T follicular helper cell (primary cell): ENCODE results near the gene MRPL58.
"Not testable (repeated sequence)": the region's sequence is repeated elsewhere in the genome, so short reads cannot be mapped to it uniquely, and the experiment has no call there.

Experiments
- DNase-seq: peaks from one replicate; pipeline ENCODE4 v3.0.0-alpha.2; 2020; ENCODE audit warnings: low read depth

MRPL58 gene

GRCh38 chr17:75013092-75013559, 656 bp downstream of the MRPL58 start:
- DNase-seq = no peak

- no peak for DNase-seq
Measured at GRCh38 chr17:75019146-75019545, 6.7 kb downstream of the MRPL58 start.

GRCh38 chr17:75019710-75020109, 7.2 kb downstream of the MRPL58 start:
- DNase-seq = no peak

GRCh38 chr17:75020331-75021110, 8.1 kb downstream of the MRPL58 start:
- DNase-seq = no peak

GRCh38 chr17:75024686-75025397, 12.4 kb downstream of the MRPL58 start:
- no peak for DNase-seq

- not testable (repeated sequence) for DNase-seq
Measured at GRCh38 chr17:75025398-75025734, 12.9 kb downstream of the MRPL58 start.

- not testable (repeated sequence) for DNase-seq
Measured at GRCh38 chr17:75026650-75027049, 14.2 kb downstream of the MRPL58 start.

GRCh38 chr17:75030161-75030560, 17.7 kb downstream of the MRPL58 start:
- DNase-seq = no peak

- DNase-seq = peak; percentile 51
Measured at GRCh38 chr17:75031972-75032719, 19.7 kb downstream of the MRPL58 start.

- peak; percentile 12 for DNase-seq
Measured at GRCh38 chr17:75032720-75033280, 20.3 kb downstream of the MRPL58 start.

- DNase-seq = peak; percentile 76
Measured at GRCh38 chr17:75033346-75034235, 21.1 kb downstream of the MRPL58 start.

- peak; percentile 55 for DNase-seq
Measured at GRCh38 chr17:75034236-75034908, 21.9 kb downstream of the MRPL58 start.

GRCh38 chr17:75036643-75037268, 24.3 kb downstream of the MRPL58 start:
- peak; percentile 97 for DNase-seq

- no peak for DNase-seq
Measured at GRCh38 chr17:75039238-75039637, 26.8 kb downstream of the MRPL58 start.

GRCh38 chr17:75041656-75042280, 29.3 kb downstream of the MRPL58 start:
- DNase-seq = no peak

GRCh38 chr17:75043789-75044188, 31.3 kb downstream of the MRPL58 start:
- DNase-seq = not testable (repeated sequence)

- DNase-seq = no peak
Measured at GRCh38 chr17:75044716-75045115, 32.2 kb downstream of the MRPL58 start.

- not testable (repeated sequence) for DNase-seq
Measured at GRCh38 chr17:75045946-75046406, 33.5 kb downstream of the MRPL58 start.
